ENCODE measurements around the gene SIGLEC1. TPM values are rescaled to one million over a fixed set of nuclear protein-coding genes. Genes with fewer than 3 reads are reported as not detected.

The SIGLEC1 gene
- total and polyA plus RNA-seq, 2 of the 8 experiments (the other 6 are each of a cell fraction or from before 2014, with no cell fraction given): 0.02 TPM; not detected in 1

GRCh38 chr20:3751305-3751674, 38.9 kb upstream of the SIGLEC1 start (continued):
- TF ChIP-seq, protein P1, sequence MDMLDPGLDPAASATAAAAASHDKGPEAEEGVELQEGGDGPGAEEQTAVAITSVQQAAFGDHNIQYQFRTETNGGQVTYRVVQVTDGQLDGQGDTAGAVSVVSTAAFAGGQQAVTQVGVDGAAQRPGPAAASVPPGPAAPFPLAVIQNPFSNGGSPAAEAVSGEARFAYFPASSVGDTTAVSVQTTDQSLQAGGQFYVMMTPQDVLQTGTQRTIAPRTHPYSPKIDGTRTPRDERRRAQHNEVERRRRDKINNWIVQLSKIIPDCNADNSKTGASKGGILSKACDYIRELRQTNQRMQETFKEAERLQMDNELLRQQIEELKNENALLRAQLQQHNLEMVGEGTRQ (IDR thresholded peaks at IDR 0.05; ENCODE audit: low read length): no peak
- TF ChIP-seq FOSL1 (IDR thresholded peaks at IDR 0.05; ENCODE audit: insufficient read depth, low read depth, low read length) (no peak), SUZ12 (IDR thresholded peaks at IDR 0.05; ENCODE audit: low read length) (no peak)

Measured in H1 (cell line).